Measurements from ENCODE around the gene VPS72.

VPS72 gene

DNA sequence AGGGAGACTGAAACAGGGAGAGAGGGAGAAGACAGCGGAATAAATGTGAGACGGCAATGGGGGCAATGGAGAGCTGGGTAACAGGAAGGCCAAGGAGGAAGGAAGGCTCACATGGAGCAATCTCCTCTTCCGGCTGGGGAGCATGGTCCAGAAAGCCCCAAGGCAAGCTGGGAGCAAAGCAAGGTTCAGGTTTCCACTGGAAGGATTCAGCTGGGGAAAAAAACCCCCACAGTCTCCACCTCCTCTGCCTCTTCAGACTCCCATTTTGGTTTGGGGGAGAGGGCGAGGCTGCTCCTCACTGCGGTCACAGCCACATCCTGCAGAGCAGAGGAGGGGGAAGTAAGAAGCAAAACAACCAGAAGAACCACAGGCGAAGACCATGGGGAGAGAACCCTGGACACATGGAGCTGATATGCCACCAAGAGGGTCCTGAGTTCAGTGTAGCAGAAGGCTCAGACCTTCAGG, 32.9 kb downstream of the VPS72 start:
- H3K4me3 ChIP-seq (ENCODE audit: low read depth, low read length): peak overlapping the region; percentile 86
- TF ChIP-seq, protein P1, sequence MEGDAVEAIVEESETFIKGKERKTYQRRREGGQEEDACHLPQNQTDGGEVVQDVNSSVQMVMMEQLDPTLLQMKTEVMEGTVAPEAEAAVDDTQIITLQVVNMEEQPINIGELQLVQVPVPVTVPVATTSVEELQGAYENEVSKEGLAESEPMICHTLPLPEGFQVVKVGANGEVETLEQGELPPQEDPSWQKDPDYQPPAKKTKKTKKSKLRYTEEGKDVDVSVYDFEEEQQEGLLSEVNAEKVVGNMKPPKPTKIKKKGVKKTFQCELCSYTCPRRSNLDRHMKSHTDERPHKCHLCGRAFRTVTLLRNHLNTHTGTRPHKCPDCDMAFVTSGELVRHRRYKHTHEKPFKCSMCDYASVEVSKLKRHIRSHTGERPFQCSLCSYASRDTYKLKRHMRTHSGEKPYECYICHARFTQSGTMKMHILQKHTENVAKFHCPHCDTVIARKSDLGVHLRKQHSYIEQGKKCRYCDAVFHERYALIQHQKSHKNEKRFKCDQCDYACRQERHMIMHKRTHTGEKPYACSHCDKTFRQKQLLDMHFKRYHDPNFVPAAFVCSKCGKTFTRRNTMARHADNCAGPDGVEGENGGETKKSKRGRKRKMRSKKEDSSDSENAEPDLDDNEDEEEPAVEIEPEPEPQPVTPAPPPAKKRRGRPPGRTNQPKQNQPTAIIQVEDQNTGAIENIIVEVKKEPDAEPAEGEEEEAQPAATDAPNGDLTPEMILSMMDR (IDR thresholded peaks at IDR 0.05; ENCODE audit: borderline replicate concordance, insufficient read depth, low read depth, low read length): no peak

DNA sequence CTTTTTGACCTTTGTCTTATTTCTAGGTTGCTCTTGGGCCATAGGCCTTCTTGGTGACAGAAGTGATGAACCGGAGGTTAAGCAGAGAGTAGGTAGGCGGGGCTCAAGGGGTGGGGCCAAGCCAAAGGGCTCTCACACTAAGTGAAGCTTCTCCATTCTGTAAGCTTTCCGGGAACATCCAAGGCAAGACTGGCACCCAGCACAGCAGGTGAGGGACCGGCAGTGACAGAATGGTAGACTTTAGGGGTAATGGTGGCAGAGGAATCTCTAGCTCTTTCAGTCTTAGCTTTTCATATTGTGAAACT, 33.5 kb downstream of the VPS72 start, which contains the start of gene TNFAIP8L2:
TSS of gene TNFAIP8L2 (plus strand) at position 135 of the 305 bp plus-strand sequence. CDS start 2,049 bp downstream, outside the sequence.
- H3K4me3 ChIP-seq (ENCODE audit: low read depth, low read length): peak within 1 kb of the TSS; percentile 86
- TF ChIP-seq, protein P1 (IDR thresholded peaks at IDR 0.05; ENCODE audit: borderline replicate concordance, insufficient read depth, low read depth, low read length): no peak

DNA sequence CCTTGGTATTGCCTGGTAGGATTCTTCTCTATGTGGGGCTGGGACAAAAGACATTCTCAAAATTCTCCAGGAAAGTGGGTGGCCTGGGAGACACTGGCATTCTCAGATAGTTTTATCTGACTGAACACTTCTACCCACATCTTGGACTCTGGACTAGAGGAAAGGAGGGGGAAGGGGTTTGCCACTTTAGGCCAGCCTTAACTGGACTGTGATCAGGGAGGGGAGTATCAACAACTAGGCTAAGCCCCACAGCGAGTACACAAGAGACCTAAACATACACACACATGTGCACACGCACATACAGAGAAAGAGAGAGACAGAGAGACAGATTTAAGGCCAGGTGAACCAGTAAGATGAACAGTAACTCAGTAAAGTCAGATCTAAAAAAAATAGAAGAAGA, 42.3 kb downstream of the VPS72 start:
- TF ChIP-seq, protein P1 (IDR thresholded peaks at IDR 0.05; ENCODE audit: borderline replicate concordance, insufficient read depth, low read depth, low read length): no peak
- H3K4me3 ChIP-seq (ENCODE audit: low read depth, low read length): no peak overlapping the region

DNA sequence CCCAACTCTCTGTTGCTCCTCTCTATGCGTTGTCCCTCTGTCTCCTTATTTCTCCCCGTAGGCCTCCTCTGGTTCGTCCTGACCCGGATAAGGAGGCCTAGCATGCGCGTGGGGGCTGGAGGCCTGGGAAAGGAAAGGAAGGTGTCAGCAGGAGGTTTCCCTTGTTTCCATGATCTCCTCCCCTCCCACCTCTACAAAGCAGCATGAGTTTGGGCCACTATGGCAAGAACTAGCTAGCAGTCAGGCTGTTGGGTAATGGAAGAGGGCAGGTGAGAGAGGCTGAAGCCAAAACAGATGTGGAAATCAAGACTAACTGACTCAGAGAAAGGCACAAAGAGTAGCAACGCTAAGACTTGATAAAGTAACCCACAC, 42.9 kb downstream of the VPS72 start:
- TF ChIP-seq, protein P1 (IDR thresholded peaks at IDR 0.05; ENCODE audit: borderline replicate concordance, insufficient read depth, low read depth, low read length): no peak

DNA sequence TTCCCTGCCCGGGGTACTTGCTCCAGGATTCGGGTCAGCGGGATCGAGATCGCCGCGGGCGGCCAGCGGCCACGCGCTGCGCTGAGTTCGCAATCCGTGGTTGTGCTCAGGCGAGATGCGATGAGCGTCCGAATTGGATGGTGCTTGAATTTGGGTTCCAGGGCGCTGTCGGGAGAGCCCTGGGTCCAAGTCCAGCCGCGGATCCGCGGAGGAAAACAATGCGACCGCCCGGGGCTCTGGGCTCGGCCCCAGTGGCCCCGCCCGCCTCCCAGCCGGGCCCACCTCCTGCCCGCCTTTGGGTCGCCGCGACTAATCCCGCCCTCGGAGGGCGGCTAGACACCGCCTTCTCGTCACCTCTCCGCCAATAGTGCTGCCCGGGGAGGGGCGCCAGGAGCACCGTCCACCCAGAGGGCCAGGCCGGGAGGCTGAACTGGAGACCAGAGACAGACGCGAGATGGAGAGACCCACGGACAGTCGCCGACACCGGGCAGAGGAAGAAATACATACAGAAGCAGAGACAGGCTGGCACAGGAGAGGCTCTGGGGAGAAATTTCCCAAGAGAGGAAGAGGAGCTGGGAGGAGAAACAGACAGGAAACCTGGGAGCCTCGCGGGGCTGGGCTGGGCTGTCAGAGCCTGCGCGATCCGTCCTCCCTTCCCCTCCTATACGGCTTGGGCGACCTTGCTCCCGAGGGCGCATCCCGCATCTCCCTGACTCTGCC, 43.4 kb downstream of the VPS72 start, which contains the start of gene SEMA6C:
TSS of gene SEMA6C (minus strand) at position 220 of the 720 bp plus-strand sequence. CDS start 4,010 bp downstream, outside the sequence.
- TF ChIP-seq, protein P1 (IDR thresholded peaks at IDR 0.05; ENCODE audit: borderline replicate concordance, insufficient read depth, low read depth, low read length): no peak

More for the DNA sequence above, 42.9 kb downstream of the VPS72 start:
- H3K4me3 ChIP-seq (ENCODE audit: low read depth, low read length): peak overlapping the region; percentile 60

DNA sequence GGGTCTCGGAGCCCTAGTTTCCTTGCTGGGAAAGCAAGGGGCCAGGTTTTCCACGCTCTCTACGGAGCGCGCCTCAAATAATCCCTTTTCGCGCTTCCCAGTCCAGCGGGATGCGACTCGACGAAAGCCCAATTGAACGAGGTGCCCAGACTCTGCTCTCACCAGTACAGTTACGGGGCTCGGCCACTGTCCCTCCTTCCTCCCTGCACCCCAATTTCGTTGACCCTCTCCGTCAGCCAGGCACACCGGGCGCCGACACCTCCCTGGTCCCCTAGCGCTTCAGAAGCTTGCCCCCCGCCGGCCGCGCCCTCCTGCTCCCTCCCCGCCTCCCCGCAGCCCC, 44.0 kb downstream of the VPS72 start:
- TF ChIP-seq, protein P1 (IDR thresholded peaks at IDR 0.05; ENCODE audit: borderline replicate concordance, insufficient read depth, low read depth, low read length): no peak
- peak overlapping the region; percentile 60 for H3K4me3 ChIP-seq (ENCODE audit: low read depth, low read length)

More for the DNA sequence above, 43.4 kb downstream of the VPS72 start, which contains the start of gene SEMA6C:
- H3K4me3 ChIP-seq (ENCODE audit: low read depth, low read length): peak within 1 kb of the TSS; percentile 60
